Activated T-helper 17 cell treated with anti-CD3 and anti-CD28 coated beads, Interleukin-2, amount 50 U/mL, for 72 hours (primary cell): Measurements from ENCODE around the gene PTPRC. TPM values are rescaled to one million over a fixed set of nuclear protein-coding genes. Genes with fewer than 3 reads are reported as not detected.

ENCODE experiments used
- ATAC-seq: fragments of 150-1000 bp; cut with Tn5 transposase; replicated peaks from 2 replicates; pipeline ENCODE4 v1.10.0; 2021; ENCODE audit warnings: mild to moderate bottlenecking, moderate library complexity
- H3K27ac Mint-ChIP-seq: one replicate; pipeline ENCODE4 v1.8.0; 2022; ENCODE audit warnings: mixed read lengths
- H3K27me3 Mint-ChIP-seq: one replicate; pipeline ENCODE4 v1.8.0; 2022; ENCODE audit warnings: mixed read lengths
- H3K36me3 Mint-ChIP-seq: one replicate; pipeline ENCODE4 v1.8.0; 2022; ENCODE audit warnings: low read depth, mild to moderate bottlenecking, mixed read lengths
- H3K4me1 Mint-ChIP-seq: one replicate; pipeline ENCODE4 v1.8.0; 2022; ENCODE audit warnings: mixed read lengths
- H3K4me3 Mint-ChIP-seq: one replicate; pipeline ENCODE4 v1.8.0; 2022; ENCODE audit warnings: mild to moderate bottlenecking, mixed read lengths
- H3K9me3 Mint-ChIP-seq: one replicate; pipeline ENCODE4 v1.8.0; 2022; ENCODE audit warnings: mixed read lengths
- total RNA-seq, 2 donors: library from RNA; stranded (reverse); gene quantifications; one replicate each; pipeline ENCODE4 v1.2.3, GENCODE V29; 2022

The PTPRC gene
- total RNA-seq, 2 donors from 2014 or later = 366 to 421 TPM

DNA sequence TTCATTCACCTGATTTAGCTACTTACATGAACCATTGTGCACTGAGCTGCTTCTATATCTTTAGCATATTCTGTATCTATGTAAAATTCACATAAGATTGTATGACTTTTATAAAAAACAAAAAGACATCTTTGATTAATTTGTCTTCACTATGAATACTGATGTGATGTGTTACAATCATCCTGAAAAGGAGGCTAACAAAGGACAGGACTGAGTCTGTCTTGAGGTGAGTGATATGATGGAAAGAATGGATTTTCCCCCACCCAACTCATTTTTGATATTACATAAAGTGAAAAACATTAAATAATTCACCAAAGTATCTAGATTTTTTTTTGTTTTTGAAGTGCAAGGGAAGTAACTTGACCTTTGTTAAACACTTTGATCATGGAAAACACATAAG, 9.8 kb downstream of the PTPRC start:
- Mint-ChIP-seq H3K36me3 (peaks cover 97% of the 10 kb centered on the region), H3K27ac (peak overlapping the region; percentile 93), H3K27me3 (no peaks in the 10 kb centered on the region), H3K9me3 (no peaks in the 10 kb centered on the region), H3K4me3 (peak overlapping the region; percentile 89), H3K4me1 (peaks cover 34% of the 10 kb centered on the region)
- ATAC-seq = peak; percentile 56

DNA sequence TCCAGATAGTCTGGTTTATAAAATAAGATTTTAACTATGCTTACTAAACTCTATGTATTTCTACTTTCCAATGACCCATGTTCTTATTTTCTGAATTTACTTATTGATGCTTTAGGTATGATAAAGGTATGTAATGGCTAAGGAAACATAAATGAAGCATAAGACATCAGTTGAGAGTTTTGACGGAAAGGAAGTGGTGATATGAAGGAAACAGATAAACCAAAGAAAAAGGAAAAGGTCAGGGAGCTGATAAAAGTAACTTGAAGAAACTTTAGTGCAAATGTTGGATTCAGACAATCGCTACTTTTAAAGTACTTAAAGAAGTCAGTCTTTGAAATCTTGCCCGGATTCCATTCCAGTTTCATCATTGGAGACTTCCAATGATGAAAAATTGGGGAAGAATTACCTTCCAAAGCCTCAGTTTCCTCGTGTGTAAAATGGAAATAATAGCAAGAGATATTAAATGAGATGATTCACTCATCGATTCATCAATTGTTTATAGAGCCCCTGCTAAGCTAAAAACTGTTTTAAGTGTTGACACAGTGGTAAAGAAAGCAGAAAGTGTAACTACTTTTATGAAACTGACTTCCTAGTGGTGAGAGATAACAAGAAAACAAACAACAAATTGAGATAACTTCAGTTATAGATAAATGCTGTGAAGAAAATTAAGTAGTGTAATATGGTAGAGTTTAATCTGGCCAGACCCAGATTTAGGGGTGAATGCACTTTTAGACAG, 10.6 kb downstream of the PTPRC start:
- peak; percentile 33 for ATAC-seq
- Mint-ChIP-seq H3K36me3 (peaks cover 95% of the 10 kb centered on the region), H3K9me3 (no peaks in the 10 kb centered on the region), H3K27ac (peak overlapping the region; percentile 93), H3K4me3 (peak overlapping the region; percentile 89), H3K27me3 (no peaks in the 10 kb centered on the region), H3K4me1 (peaks cover 31% of the 10 kb centered on the region)

DNA sequence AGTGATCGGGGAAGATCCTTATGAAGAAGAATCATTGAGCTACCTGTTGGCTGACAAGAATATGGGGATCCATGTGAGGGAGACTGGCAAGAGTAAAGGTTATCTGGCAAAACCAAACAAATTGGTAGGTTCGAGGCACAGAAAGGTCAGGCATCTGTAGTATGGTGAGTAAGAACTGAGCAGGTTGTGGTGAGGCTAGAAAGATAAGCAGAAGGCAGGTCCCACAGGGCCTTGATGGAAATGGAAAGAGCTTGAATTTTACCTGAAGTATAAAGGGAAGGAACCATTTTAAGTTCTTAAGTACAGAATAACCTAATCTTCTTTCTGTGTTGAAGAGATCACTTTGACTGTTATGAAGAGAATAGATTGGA, 11.1 kb downstream of the PTPRC start:
- ATAC-seq = peak; percentile 83
- Mint-ChIP-seq H3K27me3 (no peaks in the 10 kb centered on the region), H3K4me1 (peaks cover 31% of the 10 kb centered on the region), H3K36me3 (peaks cover 89% of the 10 kb centered on the region), H3K27ac (peak overlapping the region; percentile 93), H3K4me3 (peak overlapping the region; percentile 89), H3K9me3 (no peaks in the 10 kb centered on the region)

DNA sequence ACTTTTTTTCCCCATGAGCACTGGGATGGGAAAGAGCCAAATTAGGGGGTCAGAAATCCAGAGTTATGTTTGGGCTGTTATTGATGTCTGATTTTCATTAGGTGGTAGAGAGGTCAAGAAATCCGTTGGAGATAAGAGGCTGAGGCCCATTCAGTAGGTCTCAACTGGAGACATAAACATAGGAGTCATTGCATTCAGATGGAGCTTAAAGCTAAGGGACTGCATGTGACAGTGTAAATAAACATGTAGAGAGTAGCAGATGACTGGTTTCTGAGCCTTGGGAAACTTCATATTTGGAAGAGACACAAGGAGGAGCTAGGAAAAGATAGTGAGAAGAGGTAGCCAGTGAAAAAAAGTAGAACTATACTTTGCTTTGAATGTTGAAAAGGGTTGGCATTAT, 11.7 kb downstream of the PTPRC start:
- ATAC-seq = peak; percentile 28
- no peaks in the 10 kb centered on the region for H3K9me3 Mint-ChIP-seq
- peaks cover 88% of the 10 kb centered on the region for H3K36me3 Mint-ChIP-seq
- peaks cover 35% of the 10 kb centered on the region for H3K4me1 Mint-ChIP-seq
- peak overlapping the region; percentile 89 for H3K4me3 Mint-ChIP-seq
- no peaks in the 10 kb centered on the region for H3K27me3 Mint-ChIP-seq
- peak overlapping the region; percentile 93 for H3K27ac Mint-ChIP-seq

DNA sequence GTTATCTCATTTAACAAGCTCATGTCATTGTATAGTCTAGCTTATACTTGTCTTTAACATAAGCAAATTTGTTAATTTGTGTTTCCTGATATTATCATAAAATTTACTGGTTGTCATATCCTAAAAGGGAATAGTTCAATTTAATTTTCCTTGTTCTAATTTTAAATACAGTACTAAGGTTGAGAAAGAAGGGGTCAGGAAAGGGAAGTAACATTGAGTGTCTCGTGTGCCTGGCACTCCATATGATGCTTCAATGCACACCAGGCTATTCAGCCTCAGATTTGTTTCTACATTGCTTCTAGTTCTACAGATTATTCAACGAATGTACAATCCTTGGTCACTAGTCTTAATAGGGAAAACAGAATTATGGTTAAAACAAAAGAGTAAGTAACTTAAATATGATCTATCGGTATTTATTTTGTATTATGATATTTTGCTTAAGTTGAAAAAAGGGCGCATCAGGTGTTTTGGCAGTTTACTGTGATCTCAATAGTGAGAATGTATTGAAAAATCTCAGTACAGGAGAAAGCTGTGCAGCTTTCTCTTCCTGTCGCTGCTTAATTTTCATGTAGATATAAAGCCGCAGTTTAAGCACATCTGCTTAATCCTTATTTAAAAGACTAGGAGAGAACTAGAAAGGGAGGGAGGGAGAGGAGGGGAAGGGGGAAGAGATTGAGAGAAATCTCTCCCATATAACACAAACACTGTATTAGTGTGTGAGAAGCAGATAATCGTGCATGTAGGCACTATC, 13.0 kb downstream of the PTPRC start:
- no peaks in the 10 kb centered on the region for H3K27me3 Mint-ChIP-seq
- peaks cover 88% of the 10 kb centered on the region for H3K36me3 Mint-ChIP-seq
- H3K4me1 Mint-ChIP-seq = peaks cover 45% of the 10 kb centered on the region
- H3K9me3 Mint-ChIP-seq = no peaks in the 10 kb centered on the region
- peak overlapping the region; percentile 89 for H3K4me3 Mint-ChIP-seq
- ATAC-seq = no peak
- peak overlapping the region; percentile 93 for H3K27ac Mint-ChIP-seq

DNA sequence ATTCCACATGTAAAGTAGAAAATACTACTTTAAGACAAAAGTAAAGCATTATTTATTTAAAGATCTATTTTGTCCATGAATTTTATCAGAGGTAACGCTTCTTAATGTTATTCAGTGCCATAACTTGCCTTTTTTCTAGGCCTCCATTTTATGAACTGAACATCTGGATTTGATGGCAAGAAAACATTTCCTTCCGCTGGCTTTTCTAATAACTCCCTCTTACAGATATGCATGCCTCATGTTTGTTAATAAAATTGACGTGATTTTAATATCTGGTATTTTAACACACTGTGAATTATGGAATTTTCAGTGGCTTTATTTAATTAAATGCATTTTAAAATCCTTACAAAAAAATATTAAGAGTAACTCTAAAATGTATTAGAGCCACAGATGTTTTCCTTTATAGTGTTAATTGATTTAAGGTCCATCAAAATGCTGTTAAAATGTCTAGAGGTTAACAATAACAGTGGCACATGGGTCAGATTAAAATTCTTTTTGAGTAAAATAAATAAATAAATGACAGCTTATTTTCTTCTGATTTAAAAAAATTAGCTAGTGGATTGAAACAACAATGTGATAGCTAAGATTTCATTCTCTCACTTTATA, 15.1 kb downstream of the PTPRC start:
- Mint-ChIP-seq H3K9me3 (no peaks in the 10 kb centered on the region), H3K36me3 (peaks cover 87% of the 10 kb centered on the region), H3K4me3 (peak overlapping the region; percentile 89), H3K27me3 (no peaks in the 10 kb centered on the region), H3K4me1 (peaks cover 49% of the 10 kb centered on the region), H3K27ac (peak overlapping the region; percentile 63)
- ATAC-seq = no peak

DNA sequence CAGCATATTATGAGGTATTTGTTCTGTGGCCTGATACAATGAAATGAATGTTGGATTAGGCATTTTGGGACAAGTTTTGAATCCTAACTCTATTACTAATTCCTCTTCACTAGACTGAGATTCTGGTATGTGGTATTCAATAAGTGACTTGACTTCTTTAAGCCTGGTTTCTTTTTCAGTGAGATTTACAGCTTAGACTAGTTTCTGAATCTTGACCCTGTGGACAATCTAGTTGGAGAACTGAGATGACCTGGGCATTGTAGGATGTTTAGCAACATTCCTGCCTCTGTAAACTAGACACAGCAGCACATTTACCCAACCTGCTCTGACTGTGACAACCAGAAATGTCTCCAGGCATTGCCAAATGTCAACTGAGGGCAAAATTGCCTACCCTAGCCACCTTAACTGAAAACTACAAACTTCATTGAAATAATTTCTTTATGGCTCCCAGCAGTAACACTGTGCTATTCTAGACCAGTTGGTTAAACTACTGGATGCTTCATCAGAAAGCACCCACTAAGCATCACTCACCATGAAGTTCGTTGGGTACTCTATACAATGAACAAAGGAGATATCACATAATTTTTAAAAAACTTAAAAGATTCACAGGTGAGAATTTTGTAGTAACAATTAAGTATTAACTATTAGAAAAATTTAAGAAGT, 16.8 kb downstream of the PTPRC start:
- peak; percentile 41 for ATAC-seq
- H3K36me3 Mint-ChIP-seq = peaks cover 86% of the 10 kb centered on the region

DNA sequence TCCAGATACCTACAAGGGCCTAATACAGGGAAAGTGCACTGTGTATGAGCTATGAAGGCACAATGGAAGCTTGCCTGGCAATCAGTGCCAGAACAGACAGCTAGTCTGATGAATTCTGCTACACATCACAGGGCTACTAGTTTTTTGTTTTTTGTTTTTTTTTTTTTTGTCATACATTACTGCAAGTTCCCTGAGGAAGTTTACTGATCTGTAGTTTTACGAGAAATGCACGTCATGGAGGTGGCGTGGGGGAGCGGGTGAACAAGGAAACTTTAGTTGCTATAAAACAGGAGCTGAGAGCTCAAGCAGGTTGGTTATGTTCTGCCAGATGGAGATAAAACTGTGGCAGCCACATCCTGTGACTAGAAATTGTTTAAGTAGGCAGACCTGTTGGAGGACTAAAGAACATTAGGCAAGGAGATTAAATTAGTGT, 17.7 kb downstream of the PTPRC start:
- peaks cover 82% of the 10 kb centered on the region for H3K36me3 Mint-ChIP-seq
- ATAC-seq = peak; percentile 59

More for the DNA sequence above, 16.8 kb downstream of the PTPRC start:
- no peaks in the 10 kb centered on the region for H3K9me3 Mint-ChIP-seq
- no peaks in the 10 kb centered on the region for H3K27me3 Mint-ChIP-seq
- H3K27ac Mint-ChIP-seq = peak overlapping the region; percentile 94
- H3K4me3 Mint-ChIP-seq = peak overlapping the region; percentile 89
- H3K4me1 Mint-ChIP-seq = peaks cover 35% of the 10 kb centered on the region

DNA sequence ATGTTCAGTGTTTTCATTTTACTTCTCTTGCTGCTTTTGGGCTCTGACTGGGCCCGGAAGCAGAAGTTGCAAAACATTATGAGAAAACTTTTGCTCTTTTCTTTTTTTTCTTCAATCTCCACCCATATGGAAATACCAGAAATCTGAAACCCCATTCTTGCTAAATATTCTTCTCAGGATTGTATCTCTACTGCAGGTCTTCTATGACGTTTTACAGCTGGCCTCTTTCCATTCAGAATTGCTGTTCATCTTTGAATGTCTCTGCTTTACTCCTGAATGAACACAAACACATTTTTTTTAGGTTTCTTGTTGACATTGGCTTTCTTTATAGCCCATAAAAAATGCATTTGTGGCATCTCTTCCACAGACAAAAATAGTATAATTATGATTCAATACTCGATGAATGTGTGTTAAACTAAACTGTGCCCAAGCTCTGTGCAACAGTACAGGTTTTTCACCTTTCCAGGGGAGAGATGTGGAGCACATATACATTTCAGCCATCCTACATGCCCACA, 18.8 kb downstream of the PTPRC start:
- H3K4me1 Mint-ChIP-seq = peaks cover 45% of the 10 kb centered on the region
- H3K36me3 Mint-ChIP-seq = peaks cover 82% of the 10 kb centered on the region
- H3K27ac Mint-ChIP-seq = peak overlapping the region; percentile 94
- H3K9me3 Mint-ChIP-seq = no peaks in the 10 kb centered on the region
- peak overlapping the region; percentile 89 for H3K4me3 Mint-ChIP-seq
- peak; percentile 49 for ATAC-seq
- H3K27me3 Mint-ChIP-seq = no peaks in the 10 kb centered on the region

More for the DNA sequence above, 17.7 kb downstream of the PTPRC start:
- Mint-ChIP-seq H3K27me3 (no peaks in the 10 kb centered on the region), H3K9me3 (no peaks in the 10 kb centered on the region), H3K4me1 (peaks cover 36% of the 10 kb centered on the region), H3K4me3 (peak overlapping the region; percentile 89), H3K27ac (peak overlapping the region; percentile 94)

DNA sequence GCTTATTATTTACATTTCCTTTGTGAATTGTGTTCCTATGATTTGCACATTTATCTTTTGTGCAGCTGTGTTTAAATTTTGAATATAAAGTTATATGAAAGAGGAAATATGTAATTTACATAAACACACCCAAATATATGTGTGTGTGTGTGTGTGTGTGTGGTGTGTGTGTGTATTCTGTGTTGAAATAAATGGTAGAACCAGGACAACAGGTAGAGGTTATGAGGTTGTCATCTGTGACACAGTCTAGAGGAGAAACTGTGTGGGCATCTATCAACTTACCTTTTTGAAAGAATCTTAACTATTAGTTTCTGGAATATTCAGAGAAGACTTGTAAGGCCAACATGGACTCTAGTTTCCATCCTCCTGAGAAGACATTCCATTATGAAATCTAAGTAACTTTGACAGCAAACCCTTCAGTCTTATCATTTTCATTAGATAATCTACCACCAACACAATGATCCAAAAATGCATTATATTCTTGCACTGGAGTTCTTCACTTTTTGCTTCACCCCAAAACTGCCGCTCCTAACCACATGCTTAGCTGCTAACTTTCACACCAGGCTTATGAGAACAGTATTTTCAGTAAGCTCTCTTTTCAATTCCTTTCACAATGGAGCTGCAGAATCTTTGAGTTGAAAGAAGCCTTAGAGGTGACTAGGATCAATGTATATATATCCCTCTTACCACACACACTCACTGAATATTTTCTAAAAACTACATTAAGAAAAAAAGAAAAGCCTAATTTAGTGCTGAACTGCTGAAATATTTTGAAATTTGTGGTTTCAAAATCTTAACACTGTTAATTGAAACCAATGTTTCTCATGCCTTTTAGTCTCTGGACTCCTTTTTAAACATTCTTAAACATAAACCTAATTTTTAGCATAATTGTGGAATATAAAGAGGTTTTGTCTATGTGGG, 21.8 kb downstream of the PTPRC start:
- H3K9me3 Mint-ChIP-seq = no peaks in the 10 kb centered on the region

DNA sequence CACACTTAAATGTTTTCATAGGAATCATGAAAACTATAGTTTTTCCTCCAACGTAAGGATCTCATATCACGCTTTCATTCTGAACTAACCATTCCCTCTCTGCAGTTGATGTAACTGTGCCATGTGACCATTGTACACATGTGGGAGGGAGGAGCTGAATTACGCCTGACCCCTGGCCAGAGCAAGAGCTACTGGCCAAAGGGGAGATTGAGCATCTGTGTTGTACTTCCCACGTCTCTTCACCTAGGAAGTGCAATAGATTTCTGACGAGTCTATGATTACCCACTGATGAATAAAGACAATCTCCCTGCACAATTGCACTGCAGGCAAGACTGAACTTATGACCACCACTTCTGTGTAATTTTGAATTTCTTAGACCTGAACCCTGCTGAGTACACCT, 24.0 kb downstream of the PTPRC start:
- Mint-ChIP-seq H3K36me3 (peaks cover 90% of the 10 kb centered on the region), H3K4me3 (peak overlapping the region; percentile 77), H3K4me1 (peaks cover 48% of the 10 kb centered on the region), H3K27ac (peak overlapping the region; percentile 74), H3K27me3 (no peaks in the 10 kb centered on the region), H3K9me3 (no peaks in the 10 kb centered on the region)
- ATAC-seq = peak; percentile 65

More for the DNA sequence above, 21.8 kb downstream of the PTPRC start:
- H3K27ac Mint-ChIP-seq = peak overlapping the region; percentile 32
- H3K4me1 Mint-ChIP-seq = peaks cover 48% of the 10 kb centered on the region
- peak; percentile 22 for ATAC-seq
- H3K27me3 Mint-ChIP-seq = no peaks in the 10 kb centered on the region
- peaks cover 88% of the 10 kb centered on the region for H3K36me3 Mint-ChIP-seq
- H3K4me3 Mint-ChIP-seq = peak overlapping the region; percentile 89

DNA sequence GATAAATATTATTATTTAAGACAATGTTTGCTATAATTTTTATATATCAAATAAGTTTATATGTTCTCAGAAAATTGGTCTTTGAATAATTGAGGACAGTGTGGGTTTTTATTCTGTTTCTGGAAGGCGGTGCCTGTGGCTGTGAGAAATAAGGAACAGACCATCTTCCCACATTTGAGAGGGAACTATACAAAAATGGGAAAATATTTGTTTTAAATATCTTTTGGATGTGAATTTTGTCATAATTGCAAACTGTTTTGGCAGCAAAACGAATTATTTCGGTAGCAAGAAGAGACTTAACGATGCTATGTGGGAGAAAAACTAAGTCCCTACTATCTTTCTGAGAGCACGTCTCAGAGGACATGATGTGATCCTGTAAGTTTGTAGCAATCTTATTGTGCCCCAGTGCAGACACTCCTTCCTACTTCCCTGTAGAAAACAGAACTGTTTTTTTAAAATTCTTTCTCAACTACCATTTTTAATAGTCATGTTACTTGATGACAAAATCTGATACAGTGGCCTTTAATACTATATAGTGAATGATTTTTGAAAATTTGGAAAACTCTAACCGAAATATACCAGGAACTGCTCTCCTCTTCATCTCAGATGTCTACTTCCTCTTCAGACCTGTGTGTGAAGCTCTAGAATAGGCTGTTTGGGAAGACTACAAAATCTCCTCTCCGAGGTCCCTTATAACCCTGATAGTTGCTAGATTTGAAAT, 25.4 kb downstream of the PTPRC start:
- Mint-ChIP-seq H3K27ac (peak overlapping the region; percentile 84), H3K36me3 (peaks cover 90% of the 10 kb centered on the region)
- peak; percentile 40 for ATAC-seq

DNA sequence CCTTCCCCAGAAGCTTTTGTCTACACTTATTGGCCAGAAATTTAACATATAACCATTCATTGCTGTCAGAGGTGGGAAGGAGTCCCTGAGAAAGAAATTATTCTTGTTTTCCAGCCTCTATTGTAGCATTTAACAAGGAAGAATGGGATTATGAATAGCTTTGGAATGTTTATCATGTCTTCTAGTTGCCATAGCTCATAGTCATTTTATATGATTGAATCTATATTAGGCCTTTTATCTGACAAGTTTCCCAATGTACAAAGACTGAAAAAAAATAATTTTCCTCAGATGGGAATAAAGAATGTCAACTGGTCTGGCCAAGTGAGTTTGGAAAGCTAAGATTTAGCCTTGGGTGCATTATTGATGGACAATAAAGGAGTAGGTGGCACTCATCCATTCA, 28.3 kb downstream of the PTPRC start:
- Mint-ChIP-seq H3K4me3 (peak overlapping the region; percentile 55), H3K4me1 (peaks cover 57% of the 10 kb centered on the region), H3K27ac (peak overlapping the region; percentile 99), H3K36me3 (peaks cover 95% of the 10 kb centered on the region), H3K27me3 (no peaks in the 10 kb centered on the region), H3K9me3 (no peaks in the 10 kb centered on the region)
- no peak for ATAC-seq

More for the DNA sequence above, 25.4 kb downstream of the PTPRC start:
- peaks cover 53% of the 10 kb centered on the region for H3K4me1 Mint-ChIP-seq
- H3K9me3 Mint-ChIP-seq = no peaks in the 10 kb centered on the region
- H3K27me3 Mint-ChIP-seq = no peaks in the 10 kb centered on the region
- H3K4me3 Mint-ChIP-seq = peak overlapping the region; percentile 77
